Natural killer cell (primary cell): ENCODE measurements around the gene HLF. TPM values are rescaled to one million over a fixed set of nuclear protein-coding genes. Genes with fewer than 3 reads are reported as not detected.

ENCODE experiments used
- ATAC-seq, 3 donors: fragments of 150-1000 bp in 2 of 3; fragments of 200-7000 bp in 1 of 3; cut with Tn5 transposase; 1 replicate in 1 of 3; 2 replicates in 2 of 3; pipeline ENCODE4 v1.10.0; 2021; ENCODE audit warnings: mild to moderate bottlenecking in 2 of 3, moderate library complexity in 2 of 3
- DNase-seq, 2 donors: peaks; one replicate each; pipeline versions ENCODE4 v3.0.0 to v3.0.0-alpha.2; 2013 to 2021; ENCODE audit warnings: mixed read lengths in 1 of 2
- H3K27ac ChIP-seq: one replicate; pipeline ENCODE4 v1.5.1; 2013; ENCODE audit warnings: mild to moderate bottlenecking, low read length
- H3K27me3 ChIP-seq: one replicate; pipeline ENCODE4 v1.6.1; 2013; ENCODE audit warnings: low read length; ENCODE audit not compliant: control insufficient read depth, insufficient read depth
- H3K36me3 ChIP-seq: one replicate; pipeline ENCODE4 v1.6.1; 2013; ENCODE audit warnings: low read length; ENCODE audit not compliant: control insufficient read depth, insufficient read depth
- H3K4me1 ChIP-seq: one replicate; pipeline ENCODE4 v1.6.1; 2013; ENCODE audit warnings: low read length; ENCODE audit not compliant: control insufficient read depth, insufficient read depth
- H3K4me3 ChIP-seq: one replicate; pipeline ENCODE4 v1.5.1; 2013; ENCODE audit warnings: low read length
- H3K9me3 ChIP-seq: one replicate; pipeline ENCODE4 v1.6.1; 2013; ENCODE audit warnings: low read length; ENCODE audit not compliant: control insufficient read depth, insufficient read depth
- H3K27ac Mint-ChIP-seq, 2 donors: one replicate each; pipeline ENCODE4 v1.8.0; 2022; ENCODE audit warnings: mild to moderate bottlenecking in 2 of 2, mixed read lengths in 2 of 2, moderate library complexity in 1 of 2
- H3K27me3 Mint-ChIP-seq, 2 donors: one replicate each; pipeline ENCODE4 v1.8.0; 2022; ENCODE audit warnings: low read depth in 2 of 2, mixed read lengths in 2 of 2
- H3K36me3 Mint-ChIP-seq: one replicate; pipeline ENCODE4 v1.8.0; 2022; ENCODE audit warnings: mixed read lengths
- H3K4me1 Mint-ChIP-seq, 2 donors: one replicate each; pipeline ENCODE4 v1.8.0; 2022; ENCODE audit warnings: mixed read lengths in 2 of 2
- H3K4me3 Mint-ChIP-seq: one replicate; pipeline ENCODE4 v1.8.0; 2022; ENCODE audit warnings: mild to moderate bottlenecking, moderate library complexity, mixed read lengths
- H3K9me3 Mint-ChIP-seq, 2 donors: one replicate each; pipeline ENCODE4 v1.8.0; 2022; ENCODE audit warnings: mixed read lengths in 2 of 2
- CTCF ChIP-seq: fragments of 200-600 bp; IDR thresholded peaks from one replicate; pipeline ENCODE4 v1.8.0; 2022; ENCODE audit warnings: antibody characterized with exemption
- WGBS: methylation state at CpG from one replicate; pipeline ENCODE4 v1.1.7; 2013; ENCODE audit warnings: missing lambda C conversion rate; ENCODE audit not compliant: insufficient coverage; 5-methylcytosine and 5-hydroxymethylcytosine counted together
- intact Hi-C: fragments of 100-400 bp; cut with micrococcal nuclease; formaldehyde crosslinking; loops from one replicate; pipeline ENCODE4 v1.14.2; 2022
- total RNA-seq, 4 donors: library from RNA; stranded (reverse); fragments of 120-200 nt in 1 of 4; gene quantifications; one replicate each; pipeline versions ENCODE4 v1.2.3 to v1.2.4, GENCODE V29; 2013 to 2022

Gene HLF
- total RNA-seq, 3 donors from 2014 or later (not counting 1 experiment from before 2014, with no cell fraction given) = 0.14 to 0.59 (median 0.15) TPM

- no peaks in the 10 kb centered on the region for H3K36me3 ChIP-seq
- 94% methylated on average over 5 of the region's 5 CpGs for WGBS
- H3K4me3 Mint-ChIP-seq = no peak overlapping the region
- intact Hi-C loops = no loop called here
- H3K9me3 Mint-ChIP-seq = no peaks in the 10 kb centered on the region
- H3K36me3 Mint-ChIP-seq = no peaks in the 10 kb centered on the region
- no peak overlapping the region for H3K4me3 ChIP-seq
- no peaks in the 10 kb centered on the region for H3K4me1 ChIP-seq
- ATAC-seq (no peak), DNase-seq (no peak)
- no peak overlapping the region for H3K27ac Mint-ChIP-seq
- no peaks in the 10 kb centered on the region for H3K9me3 ChIP-seq
- no peaks in the 10 kb centered on the region for H3K27me3 ChIP-seq
- peaks cover 3 to 7% of the 10 kb centered on the region in 2 donors for H3K27me3 Mint-ChIP-seq
- TF ChIP-seq CTCF = no peak
- no peaks in the 10 kb centered on the region for H3K4me1 Mint-ChIP-seq
- H3K27ac ChIP-seq = no peak overlapping the region
Measured at GRCh38 chr17:55292094-55292493, 27.3 kb downstream of the HLF start.

- H3K4me3 Mint-ChIP-seq = no peak overlapping the region
- H3K9me3 ChIP-seq = no peaks in the 10 kb centered on the region
- H3K4me3 ChIP-seq = no peak overlapping the region
- H3K36me3 ChIP-seq = no peaks in the 10 kb centered on the region
- 35% methylated on average over 13 of the region's 13 CpGs for WGBS
- H3K27me3 Mint-ChIP-seq = peaks cover 3 to 7% of the 10 kb centered on the region in 2 donors
- H3K4me1 ChIP-seq = no peaks in the 10 kb centered on the region
- no peaks in the 10 kb centered on the region for H3K27me3 ChIP-seq
- no peak for DNase-seq
- H3K27ac Mint-ChIP-seq = no peak overlapping the region
- TF ChIP-seq CTCF = no peak
- H3K27ac ChIP-seq = no peak overlapping the region
- intact Hi-C loops = no loop called here
- H3K9me3 Mint-ChIP-seq = no peaks in the 10 kb centered on the region
- no peaks in the 10 kb centered on the region for H3K4me1 Mint-ChIP-seq
- no peak for ATAC-seq
- H3K36me3 Mint-ChIP-seq = no peaks in the 10 kb centered on the region
Measured at GRCh38 chr17:55294042-55294751, 29.4 kb downstream of the HLF start.

- WGBS = 70% methylated on average over 10 of the region's 10 CpGs
- peak; percentile 33 to 77 for DNase-seq
- no peaks in the 10 kb centered on the region for H3K9me3 Mint-ChIP-seq
Measured at GRCh38 chr17:55295411-55296170, 30.8 kb downstream of the HLF start.

More at GRCh38 chr17:55295411-55296170, 30.8 kb downstream of the HLF start:
- Histone ChIP-seq H3K4me3 (no peak overlapping the region), H3K27me3 (no peaks in the 10 kb centered on the region), H3K27ac (no peak overlapping the region), H3K9me3 (no peaks in the 10 kb centered on the region), H3K36me3 (no peaks in the 10 kb centered on the region), H3K4me1 (no peaks in the 10 kb centered on the region)
- intact Hi-C loops = loop anchor here (1.0 kb wide), 1 partner anchor 302 kb away; no protein-coding TSS in a partner anchor
- ATAC-seq = peak; percentile 69 to 94 (median 86)
- H3K27ac Mint-ChIP-seq = no peak overlapping the region
- peak; percentile 87 for TF ChIP-seq CTCF
- H3K4me1 Mint-ChIP-seq = no peaks in the 10 kb centered on the region
- H3K36me3 Mint-ChIP-seq = no peaks in the 10 kb centered on the region
- peaks cover 3 to 7% of the 10 kb centered on the region in 2 donors for H3K27me3 Mint-ChIP-seq
- no peak overlapping the region for H3K4me3 Mint-ChIP-seq
